Measurements from ENCODE around the gene RNF215. TPM values are rescaled to one million over a fixed set of nuclear protein-coding genes. Genes with fewer than 3 reads are reported as not detected.

The RNF215 gene
- total RNA-seq, 1 experiment from 2014 or later, result 18.4 TPM

DNA sequence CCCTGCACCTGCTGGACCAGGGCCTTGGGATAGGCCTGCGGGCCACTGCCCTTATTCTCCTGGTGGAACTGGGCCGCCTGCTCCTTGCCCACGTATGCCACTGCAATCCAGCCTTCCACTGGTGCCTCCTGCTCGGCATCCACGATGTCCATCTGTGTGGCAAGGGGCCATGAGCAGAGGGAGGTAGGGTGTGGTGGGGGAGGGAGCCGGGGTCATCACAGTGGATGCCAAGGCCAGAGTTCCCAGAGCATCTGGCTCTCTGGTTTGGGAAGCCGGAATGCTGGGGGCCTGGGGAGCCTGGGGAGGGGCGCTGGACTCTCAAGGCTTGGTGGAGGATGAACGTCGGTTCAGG, 627 bp downstream of the RNF215 start:
- POLR2A ChIA-PET, result interaction anchor here (1.2 kb wide), 2 partner anchors 99 to 123 kb away, joined by 3 to 5 read pairs; no protein-coding TSS in a partner anchor
- intact Hi-C loops (cut with micrococcal nuclease), result no loop called here

DNA sequence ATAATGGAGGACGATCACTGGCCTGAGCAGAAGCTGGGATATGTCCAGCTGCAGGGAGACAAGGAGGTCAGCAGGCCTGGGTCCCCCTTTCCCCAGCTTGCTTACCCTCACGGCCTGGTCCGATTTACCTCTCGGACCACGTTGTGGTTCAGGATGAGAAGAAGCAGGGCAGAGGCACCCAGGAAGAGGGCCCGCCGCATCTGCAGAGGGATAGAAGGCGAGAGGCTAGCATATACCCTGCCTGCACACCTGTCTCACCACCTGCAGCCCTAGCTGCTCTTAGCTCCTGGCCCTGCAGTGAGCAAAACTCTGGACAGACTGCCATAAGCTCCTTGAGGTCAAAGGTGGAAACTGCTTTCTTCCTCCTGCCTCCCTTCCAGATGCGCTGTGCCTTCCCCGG, 1.3 kb downstream of the RNF215 start:
- peaks cover 14% of the 10 kb centered on the region for H3K36me3 Mint-ChIP-seq (ENCODE audit: insufficient read depth, unreplicated experiment)
- intact Hi-C loops (cut with micrococcal nuclease), result no loop called here
- H3K27me3 Mint-ChIP-seq (ENCODE audit: insufficient read depth, unreplicated experiment), result no peaks in the 10 kb centered on the region
- ChIA-PET POLR2A (interaction anchor here (1.5 kb wide), 1 partner anchor 12 kb away, joined by 3 read pairs; no protein-coding TSS in a partner anchor), CTCF (interaction anchor here (0.5 to 2.6 kb wide), 15 partner anchors 12 to 1059 kb away, joined by 3 to 22 read pairs (median 3); partner anchors contain the start of gene MTFP1)
- H3K4me3 Mint-ChIP-seq (ENCODE audit: unreplicated experiment), result peak overlapping the region; percentile 79
- TF ChIP-seq, protein P1, sequence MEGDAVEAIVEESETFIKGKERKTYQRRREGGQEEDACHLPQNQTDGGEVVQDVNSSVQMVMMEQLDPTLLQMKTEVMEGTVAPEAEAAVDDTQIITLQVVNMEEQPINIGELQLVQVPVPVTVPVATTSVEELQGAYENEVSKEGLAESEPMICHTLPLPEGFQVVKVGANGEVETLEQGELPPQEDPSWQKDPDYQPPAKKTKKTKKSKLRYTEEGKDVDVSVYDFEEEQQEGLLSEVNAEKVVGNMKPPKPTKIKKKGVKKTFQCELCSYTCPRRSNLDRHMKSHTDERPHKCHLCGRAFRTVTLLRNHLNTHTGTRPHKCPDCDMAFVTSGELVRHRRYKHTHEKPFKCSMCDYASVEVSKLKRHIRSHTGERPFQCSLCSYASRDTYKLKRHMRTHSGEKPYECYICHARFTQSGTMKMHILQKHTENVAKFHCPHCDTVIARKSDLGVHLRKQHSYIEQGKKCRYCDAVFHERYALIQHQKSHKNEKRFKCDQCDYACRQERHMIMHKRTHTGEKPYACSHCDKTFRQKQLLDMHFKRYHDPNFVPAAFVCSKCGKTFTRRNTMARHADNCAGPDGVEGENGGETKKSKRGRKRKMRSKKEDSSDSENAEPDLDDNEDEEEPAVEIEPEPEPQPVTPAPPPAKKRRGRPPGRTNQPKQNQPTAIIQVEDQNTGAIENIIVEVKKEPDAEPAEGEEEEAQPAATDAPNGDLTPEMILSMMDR (IDR thresholded peaks at IDR 0.05; ENCODE audit: unreplicated experiment), result no peak
- H3K4me1 Mint-ChIP-seq (ENCODE audit: insufficient read depth, unreplicated experiment), result peaks cover 12% of the 10 kb centered on the region
- H3K9me3 Mint-ChIP-seq (ENCODE audit: unreplicated experiment), result no peaks in the 10 kb centered on the region
- no peak overlapping the region for H3K27ac Mint-ChIP-seq (ENCODE audit: low read depth, unreplicated experiment)
- DNase-seq (ENCODE audit: unreplicated experiment), result no peak
- TSS peak; percentile 33 for BruUV-seq (replicated peaks)

More for the DNA sequence above, 627 bp downstream of the RNF215 start:
- Mint-ChIP-seq H3K27ac (ENCODE audit: low read depth, unreplicated experiment) (peak overlapping the region; percentile 74), H3K4me3 (ENCODE audit: unreplicated experiment) (peak overlapping the region; percentile 79), H3K4me1 (ENCODE audit: insufficient read depth, unreplicated experiment) (peaks cover 12% of the 10 kb centered on the region), H3K36me3 (ENCODE audit: insufficient read depth, unreplicated experiment) (peaks cover 14% of the 10 kb centered on the region), H3K27me3 (ENCODE audit: insufficient read depth, unreplicated experiment) (no peaks in the 10 kb centered on the region), H3K9me3 (ENCODE audit: unreplicated experiment) (no peaks in the 10 kb centered on the region)
- TF ChIP-seq, protein P1 (IDR thresholded peaks at IDR 0.05; ENCODE audit: unreplicated experiment), result no peak
- no TSS peak for BruUV-seq (replicated peaks)
- CTCF ChIA-PET, result interaction anchor here (0.6 to 2.6 kb wide), 14 partner anchors 12 to 278 kb away, joined by 3 to 22 read pairs (median 4); partner anchors contain the start of gene MTFP1
- DNase-seq (ENCODE audit: unreplicated experiment), result no peak

DNA sequence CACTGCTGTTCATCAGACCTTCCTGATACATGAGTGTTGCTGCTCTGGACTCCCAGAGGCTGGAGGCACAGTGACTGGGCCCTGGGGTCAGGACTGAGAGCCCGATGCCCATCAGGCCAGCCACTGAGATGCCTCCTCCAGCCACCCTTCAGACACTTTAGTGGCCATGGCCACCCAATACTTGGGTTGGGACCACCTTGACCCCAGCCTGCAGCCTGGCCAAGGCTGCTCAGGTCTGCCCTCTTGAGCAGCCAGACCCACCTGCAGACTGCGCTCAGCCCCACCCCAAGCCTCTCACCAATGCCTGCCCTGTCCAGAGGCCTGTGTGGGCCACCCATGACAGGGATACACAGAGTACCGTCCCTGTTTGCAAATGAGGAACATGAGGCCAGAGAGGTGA, 4.2 kb downstream of the RNF215 start:
- TF ChIP-seq, protein P1 (IDR thresholded peaks at IDR 0.05; ENCODE audit: unreplicated experiment), result no peak
- Mint-ChIP-seq H3K27me3 (ENCODE audit: insufficient read depth, unreplicated experiment) (no peaks in the 10 kb centered on the region), H3K36me3 (ENCODE audit: insufficient read depth, unreplicated experiment) (peaks cover 14% of the 10 kb centered on the region), H3K27ac (ENCODE audit: low read depth, unreplicated experiment) (no peak overlapping the region), H3K4me3 (ENCODE audit: unreplicated experiment) (no peak overlapping the region), H3K9me3 (ENCODE audit: unreplicated experiment) (no peaks in the 10 kb centered on the region), H3K4me1 (ENCODE audit: insufficient read depth, unreplicated experiment) (peaks cover 12% of the 10 kb centered on the region)
- no peak for DNase-seq (ENCODE audit: unreplicated experiment)
- intact Hi-C loops (cut with micrococcal nuclease), result no loop called here
- BruUV-seq (replicated peaks), result no TSS peak
- CTCF ChIA-PET, result interaction anchor here (0.7 to 2.8 kb wide), 3 partner anchors 103 to 275 kb away, joined by 3 to 9 read pairs (median 8); no protein-coding TSS in a partner anchor
- POLR2A ChIA-PET, result interaction anchor here (1.0 to 1.2 kb wide), 2 partner anchors 26 to 32 kb away, joined by 3 to 5 read pairs; partner anchors contain the start of genes CCDC157 and SF3A1

DNA sequence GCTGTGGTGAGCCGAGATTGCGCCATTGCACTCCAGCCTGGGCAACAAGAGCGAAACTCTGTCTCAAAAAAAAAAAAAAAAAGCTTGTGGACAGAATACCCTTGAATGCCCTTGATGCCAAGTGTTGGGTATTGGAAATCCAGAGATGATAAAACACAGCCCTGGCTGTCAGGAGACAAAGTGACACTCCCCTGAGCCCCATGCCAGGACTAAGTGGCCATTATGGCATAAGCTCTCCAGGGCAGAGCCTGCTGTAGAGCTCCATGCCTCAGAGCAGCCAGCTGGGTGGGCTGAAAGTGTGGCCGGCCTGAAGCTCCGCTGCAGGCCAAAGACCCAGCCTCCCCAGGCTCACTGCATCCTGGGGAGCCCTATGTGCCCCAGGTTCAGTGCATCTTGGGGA, 4.9 kb downstream of the RNF215 start:
- Mint-ChIP-seq H3K9me3 (ENCODE audit: unreplicated experiment) (no peaks in the 10 kb centered on the region), H3K36me3 (ENCODE audit: insufficient read depth, unreplicated experiment) (peaks cover 14% of the 10 kb centered on the region), H3K4me1 (ENCODE audit: insufficient read depth, unreplicated experiment) (peaks cover 9% of the 10 kb centered on the region), H3K4me3 (ENCODE audit: unreplicated experiment) (no peak overlapping the region), H3K27ac (ENCODE audit: low read depth, unreplicated experiment) (no peak overlapping the region), H3K27me3 (ENCODE audit: insufficient read depth, unreplicated experiment) (no peaks in the 10 kb centered on the region)
- intact Hi-C loops (cut with micrococcal nuclease), result no loop called here
- ChIA-PET POLR2A (interaction anchor here (1.0 kb wide), 1 partner anchor 32 kb away, joined by 3 read pairs; no protein-coding TSS in a partner anchor), CTCF (interaction anchor here (0.9 to 2.9 kb wide), 3 partner anchors 9 to 274 kb away, joined by 3 to 13 read pairs (median 8); no protein-coding TSS in a partner anchor)
- no TSS peak for BruUV-seq (replicated peaks)
- TF ChIP-seq, protein P1 (IDR thresholded peaks at IDR 0.05; ENCODE audit: unreplicated experiment), result no peak
- no peak for DNase-seq (ENCODE audit: unreplicated experiment)
